Progenitor cell of endocrine pancreas (in vitro differentiated cells): ENCODE data around the gene ATCAY. TPM values are rescaled to one million over a fixed set of nuclear protein-coding genes. Genes with fewer than 3 reads are reported as not detected.

Experiments
- DNase-seq: peaks from one replicate; pipeline ENCODE4 v3.0.0; 2021; ENCODE audit warnings: low spot score; ENCODE audit not compliant: unreplicated experiment
- H3K27ac Mint-ChIP-seq: 2 replicates; pipeline ENCODE4 v1.8.0; 2021; ENCODE audit warnings: mild to moderate bottlenecking, moderate library complexity, mixed read lengths
- H3K27me3 Mint-ChIP-seq: 2 replicates; pipeline ENCODE4 v1.8.0; 2021; ENCODE audit warnings: mixed read lengths
- H3K36me3 Mint-ChIP-seq: 2 replicates; pipeline ENCODE4 v1.8.0; 2022; ENCODE audit warnings: mixed read lengths; ENCODE audit not compliant: insufficient read depth
- H3K4me1 Mint-ChIP-seq: 2 replicates; pipeline ENCODE4 v1.8.0; 2021; ENCODE audit warnings: low read depth, mixed read lengths
- H3K4me3 Mint-ChIP-seq: 2 replicates; pipeline ENCODE4 v1.8.0; 2021; ENCODE audit warnings: low read depth, mild to moderate bottlenecking, moderate library complexity, mixed read lengths
- H3K9me3 Mint-ChIP-seq: 2 replicates; pipeline ENCODE4 v1.8.0; 2021; ENCODE audit warnings: low read depth, mixed read lengths
- CTCF ChIP-seq: fragments of 200-600 bp; sonication (generic); IDR thresholded peaks from one replicate; pipeline ENCODE4 v1.5.0; 2021; ENCODE audit warnings: antibody characterized with exemption, mild to moderate bottlenecking; ENCODE audit not compliant: unreplicated experiment
- total RNA-seq: library from RNA; stranded (reverse); gene quantifications from 2 replicates; pipeline ENCODE4 v1.2.1, GENCODE V29; 2021

Gene ATCAY
- total RNA-seq, 1 donor from 2014 or later: 0.43 TPM

DNA sequence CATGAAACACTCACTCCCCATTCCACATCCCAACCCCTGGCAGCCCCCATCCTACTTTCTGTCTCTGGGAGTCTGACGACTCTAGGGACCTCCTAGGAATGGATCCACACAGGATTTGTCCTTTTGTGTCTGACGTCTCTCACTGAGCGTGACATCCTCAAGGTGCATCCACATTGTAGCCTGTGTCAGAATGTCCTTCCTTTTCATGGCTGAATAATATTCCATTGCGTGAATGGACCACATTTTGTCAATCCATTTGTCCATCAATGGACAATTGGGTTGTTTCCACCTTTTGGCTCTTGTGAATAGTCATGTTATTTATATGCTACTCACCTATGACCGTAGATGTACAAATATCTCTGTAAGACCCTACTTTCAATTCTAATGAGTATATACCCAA is 35.5 kb downstream of the ATCAY start:
- no peak overlapping the region for H3K27ac Mint-ChIP-seq
- no peaks in the 10 kb centered on the region for H3K4me1 Mint-ChIP-seq
- no peaks in the 10 kb centered on the region for H3K27me3 Mint-ChIP-seq

DNA sequence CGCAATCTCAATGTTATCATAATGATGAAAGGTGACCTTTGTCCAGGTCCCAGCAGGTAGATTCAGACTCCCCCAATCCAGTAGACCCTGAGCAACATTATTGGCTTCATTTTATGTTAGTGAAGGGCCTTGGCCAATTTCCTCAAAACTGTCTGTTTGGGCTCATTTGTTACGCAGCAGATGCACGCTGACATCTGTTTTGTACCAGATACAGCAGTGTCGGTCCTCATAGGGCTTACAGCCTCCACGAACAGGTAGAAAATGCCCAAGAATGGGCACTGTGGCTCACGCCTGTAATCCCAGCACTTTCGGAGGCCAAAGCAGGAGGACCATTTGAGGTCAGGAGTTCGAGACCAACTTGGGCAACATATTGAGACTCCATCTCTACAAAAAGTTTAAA is 39.3 kb downstream of the ATCAY start:
- no peaks in the 10 kb centered on the region for H3K27me3 Mint-ChIP-seq

More for the DNA sequence above, 35.5 kb downstream of the ATCAY start:
- no peak for DNase-seq
- Mint-ChIP-seq H3K36me3 (no peaks in the 10 kb centered on the region), H3K4me3 (no peak overlapping the region), H3K9me3 (no peaks in the 10 kb centered on the region)
- TF ChIP-seq CTCF: no peak

GRCh38 chr19:3923096-3923758 is 42.7 kb downstream of the ATCAY start:
- TF ChIP-seq CTCF: no peak
- H3K27ac Mint-ChIP-seq: no peak overlapping the region
- no peaks in the 10 kb centered on the region for H3K36me3 Mint-ChIP-seq
- H3K9me3 Mint-ChIP-seq: peaks cover 6% of the 10 kb centered on the region
- no peaks in the 10 kb centered on the region for H3K4me1 Mint-ChIP-seq
- DNase-seq: no peak
- no peaks in the 10 kb centered on the region for H3K27me3 Mint-ChIP-seq
- no peak overlapping the region for H3K4me3 Mint-ChIP-seq

More for the DNA sequence above, 39.3 kb downstream of the ATCAY start:
- H3K36me3 Mint-ChIP-seq: no peaks in the 10 kb centered on the region
- no peak for TF ChIP-seq CTCF
- peaks cover 6% of the 10 kb centered on the region for H3K9me3 Mint-ChIP-seq
- H3K27ac Mint-ChIP-seq: no peak overlapping the region
- H3K4me1 Mint-ChIP-seq: no peaks in the 10 kb centered on the region
- no peak for DNase-seq
- no peak overlapping the region for H3K4me3 Mint-ChIP-seq

DNA sequence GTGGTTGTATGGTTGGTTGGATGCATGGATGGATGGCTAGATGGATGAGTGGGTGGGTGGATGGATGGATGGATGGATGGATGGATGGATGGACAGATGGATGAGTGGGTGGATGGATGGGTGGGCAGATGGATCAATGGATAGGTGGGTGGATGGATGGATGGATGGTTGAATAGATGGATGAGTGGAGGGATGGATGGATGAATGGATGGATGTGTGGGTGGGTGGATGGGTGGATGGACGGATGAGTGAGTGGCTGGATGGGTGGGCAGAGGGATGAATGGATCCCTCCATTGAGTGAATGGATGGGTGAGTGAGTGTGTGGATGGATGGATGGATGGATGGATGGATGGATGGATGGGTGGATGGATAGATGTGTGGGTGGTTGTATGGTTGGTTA is 43.4 kb downstream of the ATCAY start:
- no peak for TF ChIP-seq CTCF
- no peak for DNase-seq
- H3K4me3 Mint-ChIP-seq: no peak overlapping the region
- no peaks in the 10 kb centered on the region for H3K36me3 Mint-ChIP-seq
- H3K27ac Mint-ChIP-seq: no peak overlapping the region
- H3K9me3 Mint-ChIP-seq: peaks cover 6% of the 10 kb centered on the region
- H3K4me1 Mint-ChIP-seq: no peaks in the 10 kb centered on the region
- no peaks in the 10 kb centered on the region for H3K27me3 Mint-ChIP-seq

DNA sequence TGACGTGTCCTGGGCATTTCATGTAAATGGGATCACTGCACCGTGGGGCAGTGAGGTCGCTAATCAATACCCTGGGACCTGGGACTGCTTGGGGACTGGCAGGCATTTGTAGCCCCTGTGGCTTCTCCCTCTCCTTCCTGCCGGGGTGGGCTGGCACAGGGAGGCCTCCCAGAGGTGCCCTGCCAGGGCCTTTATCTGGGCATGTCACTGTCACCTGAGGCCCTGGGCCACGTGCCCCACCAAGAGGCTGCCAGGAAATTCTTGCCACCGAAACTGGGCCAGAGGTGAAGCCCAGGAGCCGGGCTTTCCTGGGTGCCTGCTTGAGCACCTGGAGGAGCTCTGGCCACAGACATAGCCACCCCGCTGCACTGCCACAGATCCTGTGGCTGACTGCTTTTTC is 50.6 kb downstream of the ATCAY start:
- no peak for TF ChIP-seq CTCF
- Mint-ChIP-seq H3K9me3 (no peaks in the 10 kb centered on the region), H3K4me1 (peaks cover 1% of the 10 kb centered on the region), H3K4me3 (no peak overlapping the region), H3K27ac (no peak overlapping the region), H3K27me3 (peaks cover 14% of the 10 kb centered on the region), H3K36me3 (no peaks in the 10 kb centered on the region)
- DNase-seq: no peak
